ENCODE measurements around the gene ZNF430. TPM values are rescaled to one million over a fixed set of nuclear protein-coding genes. Genes with fewer than 3 reads are reported as not detected.
"Not testable (repeated sequence)": the region's sequence is repeated elsewhere in the genome, so short reads cannot be mapped to it uniquely, and the experiment has no call there.

ZNF430 gene
- total RNA-seq (2014; rRNA removed; shearing (Covaris generic)) (9.1 and 13.3 TPM in 2 replicates), polyA plus RNA-seq (2016; fragmentation: Nextera tagmentation; extraction: Ambion mirVana) (8.9 and 11.8 TPM in 2 replicates)

DNA sequence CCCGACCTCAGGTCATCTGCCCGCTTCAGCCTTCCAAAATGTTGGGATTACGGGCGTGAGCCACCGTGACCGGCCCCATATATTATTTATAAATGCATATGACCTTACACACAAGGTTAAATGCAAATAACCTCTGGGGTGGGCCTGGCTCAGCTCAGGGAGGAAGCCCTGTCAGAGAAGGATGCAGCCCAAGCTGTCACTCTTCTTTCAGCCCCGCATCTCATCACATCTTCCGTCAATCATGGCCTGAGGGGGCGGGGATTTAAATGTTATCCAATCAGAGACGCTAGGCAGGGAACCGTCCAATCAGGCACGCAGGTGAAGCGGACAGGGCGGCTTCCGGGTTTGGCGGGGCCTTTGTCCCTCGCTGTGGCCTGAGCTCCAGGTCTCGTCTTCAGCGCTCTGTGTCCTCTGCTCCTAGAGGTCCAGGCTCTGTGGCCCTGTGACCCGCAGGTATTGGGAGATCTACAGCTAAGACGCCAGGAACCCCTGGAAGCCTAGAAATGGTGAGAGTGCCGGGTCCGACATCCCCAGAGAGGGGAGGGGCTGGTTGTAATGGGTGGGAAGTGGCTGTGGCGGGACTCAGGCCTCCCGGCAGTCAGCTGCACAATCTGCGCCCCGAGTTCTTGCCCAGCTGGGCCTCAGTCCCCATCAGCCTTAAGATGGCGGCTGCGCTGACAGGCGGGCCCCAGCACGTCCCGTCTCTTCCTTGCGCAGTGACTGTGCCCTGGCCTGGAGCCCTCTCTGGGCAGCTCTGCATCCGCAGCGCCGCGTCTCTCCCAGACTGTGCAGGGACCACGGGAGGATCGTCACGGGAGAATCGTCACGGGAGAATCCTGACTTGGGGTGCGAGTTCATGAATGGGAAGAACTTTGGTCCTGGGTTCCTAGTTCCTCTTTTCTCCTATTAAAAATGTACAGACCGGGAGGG lies at the start of gene ZNF430:
TSS of gene ZNF430 (plus strand) at position 360 of the 930 bp plus-strand sequence. CDS start at position 504, 144 bp downstream.
- peaks cover 39% of the 10 kb centered on the region for H3F3A ChIP-seq (ENCODE audit: insufficient read depth)
- peak within 1 kb of the TSS; percentile 96 for H3K9ac ChIP-seq
- no peaks in the 10 kb centered on the region for H3K36me3 ChIP-seq (ENCODE audit: low read depth)
- in situ Hi-C loops (cut with MboI) = no loop called here
- H3K27me3 ChIP-seq (replicated peaks; ENCODE audit: insufficient read depth) = no peaks in the 10 kb centered on the region
- TF ChIP-seq EZH2phosphoT487 (IDR thresholded peaks at IDR 0.05; ENCODE audit: insufficient read depth, low read depth) = no peak
- TF ChIP-seq EZH2 (IDR thresholded peaks at IDR 0.05; ENCODE audit: insufficient read depth, poor library complexity, severe bottlenecking) = no peak
- H3K9me3 ChIP-seq (ENCODE audit: low read depth) = no peaks in the 10 kb centered on the region
- 3 to 4% methylated on average over 39 to 42 of the region's 44 CpGs for WGBS, 2 experiments (ENCODE audit: low coverage in 1 of 2, low lambda C conversion rate in 2 of 2, missing lambda C conversion rate in 2 of 2)
- peak; percentile 99 for DNase-seq
- peaks cover 32% of the 10 kb centered on the region for H3K79me2 ChIP-seq (ENCODE audit: insufficient read depth)
- H3K4me1 ChIP-seq (ENCODE audit: insufficient read depth) = peaks cover 34% of the 10 kb centered on the region
- H3K9me2 ChIP-seq (ENCODE audit: insufficient read depth) = no peaks in the 10 kb centered on the region
- H3K27ac ChIP-seq = peak within 1 kb of the TSS; percentile 92
- H3K4me3 ChIP-seq = peak within 1 kb of the TSS; percentile 96
- H3K4me2 ChIP-seq (ENCODE audit: unreplicated experiment) = peak within 1 kb of the TSS; percentile 81
- peak within 1 kb of the TSS; percentile 100 for H2AFZ ChIP-seq
- H4K20me1 ChIP-seq (ENCODE audit: insufficient read depth) = no peaks in the 10 kb centered on the region

DNA sequence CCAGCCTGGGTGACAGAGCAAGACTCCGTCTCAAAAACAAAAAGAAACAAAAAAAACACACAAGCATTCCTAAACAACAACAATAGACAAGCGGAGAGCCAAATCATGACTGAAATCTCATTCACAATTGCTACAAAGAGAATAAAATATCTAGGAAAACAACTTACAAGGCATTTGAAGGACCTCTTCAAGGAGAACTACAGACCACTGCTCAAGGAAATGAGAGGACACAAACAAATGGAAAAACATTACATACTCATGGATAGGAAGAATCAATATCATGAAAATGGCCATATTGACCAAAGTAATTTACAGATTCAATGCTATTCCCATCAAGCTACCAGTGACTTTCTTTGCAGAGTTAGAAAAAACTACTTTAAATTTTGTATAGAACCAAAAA lies 27.7 kb upstream of the ZNF430 start:
- H3K4me1 ChIP-seq (ENCODE audit: insufficient read depth); in situ Hi-C loops (cut with MboI); H3K4me3 ChIP-seq; H3K27me3 ChIP-seq (replicated peaks; ENCODE audit: insufficient read depth); H3K79me2 ChIP-seq (ENCODE audit: insufficient read depth); H3K27ac ChIP-seq; H3K4me2 ChIP-seq (ENCODE audit: unreplicated experiment); H3F3A ChIP-seq (ENCODE audit: insufficient read depth); H2AFZ ChIP-seq; H3K9ac ChIP-seq; H4K20me1 ChIP-seq (ENCODE audit: insufficient read depth); DNase-seq; H3K9me3 ChIP-seq (ENCODE audit: low read depth); H3K9me2 ChIP-seq (ENCODE audit: insufficient read depth); H3K36me3 ChIP-seq (ENCODE audit: low read depth): not testable (repeated sequence)
- WGBS, 2 experiments (ENCODE audit: low coverage in 1 of 2, low lambda C conversion rate in 2 of 2, missing lambda C conversion rate in 2 of 2) = 62 to 65% methylated on average over 2 of the region's 2 CpGs

DNA sequence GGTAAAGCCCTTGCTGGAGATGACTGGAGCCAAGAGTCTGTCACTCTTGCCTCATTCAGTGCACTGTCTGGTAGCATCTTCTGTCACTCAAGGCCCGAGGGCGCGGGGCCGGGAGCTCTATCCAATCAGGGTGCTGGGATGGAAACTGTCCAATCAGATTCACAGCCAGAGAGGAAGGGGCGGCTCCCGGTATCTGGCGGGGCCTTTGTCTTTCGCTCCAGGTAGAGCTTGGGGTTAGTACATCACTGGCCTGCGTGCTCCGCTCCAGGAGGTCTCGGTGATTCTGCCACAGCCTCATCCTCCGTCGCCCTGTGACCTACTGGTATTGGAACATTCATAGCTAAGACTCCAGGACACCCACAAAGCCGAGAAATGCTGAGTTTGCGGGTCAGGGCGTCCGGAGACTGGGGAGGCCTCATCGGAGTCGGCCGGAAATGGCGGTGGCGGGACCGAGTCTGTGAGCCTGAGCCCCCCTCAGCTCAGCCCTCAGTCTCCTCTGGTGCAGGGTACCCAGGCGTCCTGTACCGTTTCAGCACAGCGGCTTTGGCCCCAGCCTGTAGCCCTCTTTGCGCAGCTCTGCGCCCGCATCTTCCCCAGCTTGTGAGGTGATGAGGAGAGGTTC lies 20.6 kb upstream of the ZNF430 start:
- no peaks in the 10 kb centered on the region for H3F3A ChIP-seq (ENCODE audit: insufficient read depth)
- no peaks in the 10 kb centered on the region for H3K9me2 ChIP-seq (ENCODE audit: insufficient read depth)
- no peaks in the 10 kb centered on the region for H4K20me1 ChIP-seq (ENCODE audit: insufficient read depth)
- no peaks in the 10 kb centered on the region for H3K79me2 ChIP-seq (ENCODE audit: insufficient read depth)
- peak overlapping the region; percentile 75 for H3K4me2 ChIP-seq (ENCODE audit: unreplicated experiment)
- H3K4me1 ChIP-seq (ENCODE audit: insufficient read depth) = no peaks in the 10 kb centered on the region
- WGBS, 2 experiments (ENCODE audit: low coverage in 1 of 2, low lambda C conversion rate in 2 of 2, missing lambda C conversion rate in 2 of 2) = 5 to 8% methylated on average over 29 of the region's 29 CpGs
- peak overlapping the region; percentile 75 for H3K4me3 ChIP-seq
- H3K36me3 ChIP-seq (ENCODE audit: low read depth) = no peaks in the 10 kb centered on the region
- H2AFZ ChIP-seq = peak overlapping the region; percentile 95
- no peaks in the 10 kb centered on the region for H3K9me3 ChIP-seq (ENCODE audit: low read depth)
- in situ Hi-C loops (cut with MboI) = no loop called here
- H3K27ac ChIP-seq = no peak overlapping the region
- H3K9ac ChIP-seq = peak overlapping the region; percentile 70
- TF ChIP-seq EZH2phosphoT487 (IDR thresholded peaks at IDR 0.05; ENCODE audit: insufficient read depth, low read depth) (no peak), EZH2 (IDR thresholded peaks at IDR 0.05; ENCODE audit: insufficient read depth, poor library complexity, severe bottlenecking) (no peak)
- no peaks in the 10 kb centered on the region for H3K27me3 ChIP-seq (replicated peaks; ENCODE audit: insufficient read depth)
- peak; percentile 97 for DNase-seq

DNA sequence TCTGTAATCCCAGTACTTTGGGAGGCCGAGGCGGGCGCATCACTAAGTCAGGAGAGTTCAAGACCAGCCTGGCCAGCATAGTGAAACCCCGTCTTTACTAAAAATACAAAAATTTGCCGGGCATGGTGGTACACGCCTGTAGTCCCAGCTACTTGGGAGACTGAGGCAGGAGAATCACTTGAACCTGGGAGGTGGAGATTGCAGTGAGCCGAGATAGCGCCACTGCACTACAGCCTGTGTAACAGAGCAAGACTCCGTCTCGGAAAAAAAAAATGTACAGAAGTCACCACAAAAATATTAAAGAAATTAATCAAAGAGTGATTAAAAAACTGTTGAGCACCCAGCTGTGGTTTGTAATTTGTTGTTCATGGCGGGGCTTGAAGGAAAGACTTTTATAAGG lies 781 bp downstream of the ZNF430 start:
- peak overlapping the region; percentile 96 for H3K9ac ChIP-seq
- 6 to 9% methylated on average over 11 of the region's 11 CpGs for WGBS, 2 experiments (ENCODE audit: low coverage in 1 of 2, low lambda C conversion rate in 2 of 2, missing lambda C conversion rate in 2 of 2)
- H3K36me3 ChIP-seq (ENCODE audit: low read depth); in situ Hi-C loops (cut with MboI); DNase-seq; H4K20me1 ChIP-seq (ENCODE audit: insufficient read depth); H3K9me3 ChIP-seq (ENCODE audit: low read depth); H3K9me2 ChIP-seq (ENCODE audit: insufficient read depth); H3K27me3 ChIP-seq (replicated peaks; ENCODE audit: insufficient read depth): not testable (repeated sequence)
- H3K79me2 ChIP-seq (ENCODE audit: insufficient read depth) = peaks cover 39% of the 10 kb centered on the region
- peak overlapping the region; percentile 96 for H3K4me3 ChIP-seq
- peak overlapping the region; percentile 81 for H3K4me2 ChIP-seq (ENCODE audit: unreplicated experiment)
- H3F3A ChIP-seq (ENCODE audit: insufficient read depth) = peaks cover 39% of the 10 kb centered on the region
- H3K27ac ChIP-seq = peak overlapping the region; percentile 92
- peaks cover 34% of the 10 kb centered on the region for H3K4me1 ChIP-seq (ENCODE audit: insufficient read depth)
- H2AFZ ChIP-seq = peak overlapping the region; percentile 100

Measured in GM23248 (cell line).